Loucy (cell line): ENCODE data around the gene VMP1.

Experiments used
- H2AFZ ChIP-seq: fragments of 200-600 bp; sonication (generic); 2 replicates; pipeline ENCODE4 v1.6.0; 2016; ENCODE audit warnings: antibody characterized with exemption, mild to moderate bottlenecking, low read length, moderate library complexity
- H3F3A ChIP-seq: fragments of 200-600 bp; 2 replicates; pipeline ENCODE4 v1.6.0; 2016; ENCODE audit warnings: antibody characterized with exemption, low read depth, mild to moderate bottlenecking
- H3K27me3 ChIP-seq: fragments of 200-600 bp; sonication (generic); 2 replicates; pipeline ENCODE4 v1.6.1; 2014; ENCODE audit warnings: low read length, mild to moderate bottlenecking; ENCODE audit not compliant: insufficient read depth, poor library complexity, severe bottlenecking
- H3K36me3 ChIP-seq: fragments of 200-600 bp; sonication (generic); 2 replicates; pipeline ENCODE4 v1.6.1; 2016; ENCODE audit warnings: low read length; ENCODE audit not compliant: insufficient read depth
- H3K4me1 ChIP-seq: fragments of 200-600 bp; sonication (generic); 2 replicates; pipeline ENCODE4 v1.5.1; 2014; ENCODE audit warnings: low read length, mild to moderate bottlenecking; ENCODE audit not compliant: insufficient read depth, poor library complexity, severe bottlenecking
- H3K4me2 ChIP-seq: fragments of 200-600 bp; sonication (generic); 2 replicates; pipeline ENCODE4 v1.6.0; 2014; ENCODE audit warnings: antibody characterized with exemption, low read length, low read depth, mild to moderate bottlenecking; ENCODE audit not compliant: poor library complexity, severe bottlenecking
- H3K4me3 ChIP-seq: fragments of 200-600 bp; sonication (generic); 2 replicates; pipeline ENCODE4 v1.5.1; 2014; ENCODE audit warnings: low read length, mild to moderate bottlenecking, mixed read lengths; ENCODE audit not compliant: poor library complexity, severe bottlenecking
- H3K79me2 ChIP-seq: fragments of 200-600 bp; sonication (generic); 2 replicates; pipeline ENCODE4 v1.6.1; 2014; ENCODE audit warnings: low read length; ENCODE audit not compliant: insufficient read depth
- H3K9ac ChIP-seq: fragments of 200-600 bp; sonication (generic); 2 replicates; pipeline ENCODE4 v1.6.0; 2014; ENCODE audit warnings: mild to moderate bottlenecking, low read depth, low read length, moderate library complexity; ENCODE audit not compliant: poor library complexity, severe bottlenecking
- H3K9me2 ChIP-seq: fragments of 200-600 bp; sonication (generic); replicated peaks from 2 replicates; pipeline ENCODE4 v1.6.1; 2016; ENCODE audit warnings: low read depth, low read length, mixed read lengths
- H3K9me3 ChIP-seq: fragments of 200-600 bp; sonication (generic); 2 replicates; pipeline ENCODE4 v1.6.1; 2014; ENCODE audit warnings: mild to moderate bottlenecking, antibody characterized with exemption, low read length, low read depth; ENCODE audit not compliant: insufficient read depth
- H4K20me1 ChIP-seq: fragments of 200-600 bp; sonication (generic); 2 replicates; pipeline ENCODE4 v1.6.0; 2014; ENCODE audit warnings: antibody characterized with exemption, low read length, mild to moderate bottlenecking; ENCODE audit not compliant: insufficient read depth, poor library complexity, severe bottlenecking
- EZH2phosphoT487 ChIP-seq: fragments of 200-600 bp; IDR thresholded peaks from 2 replicates; pipeline ENCODE4 v1.6.1; 2018; ENCODE audit warnings: antibody characterized with exemption, mild to moderate bottlenecking, moderate library complexity, borderline replicate concordance
- TF ChIP-seq, protein P1 (sequence below): fragments of 200-600 bp; sonication (generic); conservative IDR thresholded peaks from 2 replicates; pipeline ENCODE4 v1.5.1; 2014; ENCODE audit warnings: mild to moderate bottlenecking, antibody characterized with exemption, low read length

The VMP1 gene

GRCh38 chr17:59832883-59833379 lies 125.5 kb downstream of the VMP1 start:
- Histone ChIP-seq H3K9ac (peak overlapping the region; percentile 15), H2AFZ (no peak overlapping the region), H3F3A (peaks cover 30% of the 10 kb centered on the region), H3K4me1 (peaks cover 55% of the 10 kb centered on the region), H3K9me2 (no peaks in the 10 kb centered on the region), H3K9me3 (no peaks in the 10 kb centered on the region), H3K4me2 (peak overlapping the region; percentile 44), H3K79me2 (peaks cover 29% of the 10 kb centered on the region), H3K27me3 (peaks cover under 1% of the 10 kb centered on the region), H4K20me1 (no peaks in the 10 kb centered on the region), H3K4me3 (no peak overlapping the region), H3K36me3 (no peaks in the 10 kb centered on the region)
- TF ChIP-seq EZH2phosphoT487: no peak
- TF ChIP-seq, protein P1, sequence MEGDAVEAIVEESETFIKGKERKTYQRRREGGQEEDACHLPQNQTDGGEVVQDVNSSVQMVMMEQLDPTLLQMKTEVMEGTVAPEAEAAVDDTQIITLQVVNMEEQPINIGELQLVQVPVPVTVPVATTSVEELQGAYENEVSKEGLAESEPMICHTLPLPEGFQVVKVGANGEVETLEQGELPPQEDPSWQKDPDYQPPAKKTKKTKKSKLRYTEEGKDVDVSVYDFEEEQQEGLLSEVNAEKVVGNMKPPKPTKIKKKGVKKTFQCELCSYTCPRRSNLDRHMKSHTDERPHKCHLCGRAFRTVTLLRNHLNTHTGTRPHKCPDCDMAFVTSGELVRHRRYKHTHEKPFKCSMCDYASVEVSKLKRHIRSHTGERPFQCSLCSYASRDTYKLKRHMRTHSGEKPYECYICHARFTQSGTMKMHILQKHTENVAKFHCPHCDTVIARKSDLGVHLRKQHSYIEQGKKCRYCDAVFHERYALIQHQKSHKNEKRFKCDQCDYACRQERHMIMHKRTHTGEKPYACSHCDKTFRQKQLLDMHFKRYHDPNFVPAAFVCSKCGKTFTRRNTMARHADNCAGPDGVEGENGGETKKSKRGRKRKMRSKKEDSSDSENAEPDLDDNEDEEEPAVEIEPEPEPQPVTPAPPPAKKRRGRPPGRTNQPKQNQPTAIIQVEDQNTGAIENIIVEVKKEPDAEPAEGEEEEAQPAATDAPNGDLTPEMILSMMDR: no peak

DNA sequence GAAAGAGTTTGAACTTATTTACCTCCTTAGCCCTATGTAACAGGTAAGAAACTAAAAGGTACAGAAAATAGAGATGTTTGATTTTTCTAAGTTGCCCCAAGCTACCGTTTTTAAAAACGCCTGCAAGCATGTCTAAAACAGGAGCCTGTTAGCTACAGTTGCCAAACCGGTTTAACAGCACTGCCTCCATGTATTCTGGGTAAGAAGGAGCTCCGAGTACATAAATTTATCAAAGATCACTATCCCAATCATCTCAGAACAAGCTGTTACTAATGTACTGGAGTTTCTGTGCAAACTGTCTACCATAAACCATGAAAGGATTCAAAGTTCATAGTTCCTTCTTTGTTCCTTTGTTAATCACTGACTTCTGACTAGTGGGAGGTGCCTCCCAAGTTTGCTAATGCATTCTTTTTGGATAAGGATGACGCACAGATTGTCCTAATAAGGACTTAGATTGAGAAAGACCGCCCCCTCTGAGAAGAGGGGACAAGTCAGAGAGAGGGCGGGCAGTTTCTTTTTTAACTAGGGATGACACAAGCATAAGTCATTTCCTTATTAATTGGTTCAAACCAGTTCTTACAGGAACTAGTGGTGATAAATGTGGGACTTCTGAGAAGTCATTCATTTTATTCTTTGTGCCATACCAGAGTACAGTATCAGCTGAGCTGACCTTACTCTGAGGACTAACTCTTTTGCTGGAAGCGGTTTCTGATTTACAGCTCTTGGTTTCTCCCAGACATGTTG lies 130.0 kb downstream of the VMP1 start:
- H3K36me3 ChIP-seq: peaks cover 22% of the 10 kb centered on the region
- H2AFZ ChIP-seq: no peak overlapping the region
- H4K20me1 ChIP-seq: peaks cover 28% of the 10 kb centered on the region
- TF ChIP-seq EZH2phosphoT487: no peak
- TF ChIP-seq, protein P1: no peak
- 0 out of 2 replicates have a peak, but pooled peaks cover 7% of the 10 kb centered on the region for H3F3A ChIP-seq
- H3K79me2 ChIP-seq: peaks cover 50% of the 10 kb centered on the region
- H3K4me3 ChIP-seq: peak overlapping the region; percentile 99
- H3K9me3 ChIP-seq: no peaks in the 10 kb centered on the region
- H3K9me2 ChIP-seq: no peaks in the 10 kb centered on the region
- H3K4me2 ChIP-seq: peak overlapping the region; percentile 85
- peaks cover 42% of the 10 kb centered on the region for H3K4me1 ChIP-seq
- H3K9ac ChIP-seq: peak overlapping the region; percentile 99
- H3K27me3 ChIP-seq: peaks cover 9% of the 10 kb centered on the region

- peaks cover 35% of the 10 kb centered on the region for H3K4me1 ChIP-seq
These were observed 130.8 kb downstream of the VMP1 start for GRCh38 chr17:59838052-59838916.

More at GRCh38 chr17:59838052-59838916, 130.8 kb downstream of the VMP1 start:
- Histone ChIP-seq H3K9me3 (no peaks in the 10 kb centered on the region), H3K36me3 (peaks cover 22% of the 10 kb centered on the region), H3K79me2 (peaks cover 45% of the 10 kb centered on the region), H4K20me1 (peaks cover 28% of the 10 kb centered on the region), H3K9me2 (no peaks in the 10 kb centered on the region), H3K4me2 (peak overlapping the region; percentile 85), H3K9ac (peak overlapping the region; percentile 99), H3K4me3 (peak overlapping the region; percentile 99), H2AFZ (no peak overlapping the region), H3K27me3 (peaks cover 9% of the 10 kb centered on the region), H3F3A (0 out of 2 replicates have a peak, but pooled peaks cover 3% of the 10 kb centered on the region)
- TF ChIP-seq, protein P1: no peak
- no peak for TF ChIP-seq EZH2phosphoT487
